HCT116 (cell line): ENCODE measurements around the gene EZH1. TPM values are rescaled to one million over a fixed set of nuclear protein-coding genes. Genes with fewer than 3 reads are reported as not detected.

Experiments used
- ATAC-seq: fragments of 200-7000 bp; cut with Tn5 transposase; 2 replicates; pipeline ENCODE4 v1.9.1; 2020; ENCODE audit warnings: mild to moderate bottlenecking, moderate library complexity
- BruUV-seq: library from RNA; stranded (reverse); fragments of 400-500 nt; replicated peaks from 2 replicates; lab custom pipeline; 2021; lab: Mats Ljungman, UMichigan
- CTCF ChIA-PET: fragments of 300-600 bp; sonication (Branson Sonifier 250); formaldehyde crosslinking; loops from one replicate; lab custom pipeline; 2021; ENCODE audit warnings: antibody characterized with exemption; lab: Charles Lee
- POLR2A ChIA-PET: fragments of 300-600, 350-600 bp; sonication (Branson Sonifier 250); formaldehyde crosslinking; loops from one replicate; lab custom pipeline; 2021; ENCODE audit warnings: antibody characterized with exemption; lab: Charles Lee
- RAD21 ChIA-PET, 2 experiments: fragments of 300-600 bp; sonication (Branson Sonifier 250); formaldehyde crosslinking; loops; one replicate each; lab custom pipeline; 2023; ENCODE audit warnings: low total read pairs in 2 of 2; ENCODE audit not compliant: uncharacterized antibody in 2 of 2, unreplicated experiment in 2 of 2, low non-redundant PET in 1 of 2; lab: Charles Lee
- DNase-seq: peaks from one replicate; pipeline ENCODE4 v3.0.0-alpha.2; 2010; ENCODE audit warnings: low read depth, low spot score
- H2AFZ ChIP-seq: fragments of 200-600 bp; shearing (Covaris generic), sonication (generic); 2 replicates; pipeline ENCODE4 v1.6.1; 2017; ENCODE audit warnings: low read depth, mixed run types, mixed read lengths, antibody characterized with exemption, low read length; ENCODE audit not compliant: poor library complexity, severe bottlenecking
- H3K27ac ChIP-seq: 2 replicates; pipeline ENCODE4 v1.5.1; 2012; ENCODE audit warnings: low read depth, low read length
- H3K27me3 ChIP-seq: fragments of 200-600 bp; sonication (generic); 2 replicates; pipeline ENCODE4 v1.6.1; 2016; ENCODE audit warnings: mixed run types, low read length, mixed read lengths; ENCODE audit not compliant: insufficient read depth
- H3K36me3 ChIP-seq, 2 experiments: fragments of 200-500 bp in 1 of 2; fragments of 200-600 bp in 1 of 2; sonication (Bioruptor generic) in 1 of 2; sonication (generic) in 1 of 2; 2 replicates each; pipeline versions ENCODE4 v1.5.1 to v1.6.1; 2014 to 2016; ENCODE audit warnings: low read length in 2 of 2, inconsistent platforms in 1 of 2, mixed read lengths in 1 of 2, mixed run types in 1 of 2; ENCODE audit not compliant: insufficient read depth in 2 of 2, control insufficient read depth in 1 of 2
- H3K4me1 ChIP-seq, 2 experiments: fragments of 200-600 bp in 1 of 2; sonication (generic) in 1 of 2; 2 replicates each; pipeline versions ENCODE4 v1.5.1 to v1.6.1; 2012 to 2017; ENCODE audit warnings: low read length in 2 of 2, inconsistent platforms in 1 of 2, mild to moderate bottlenecking in 1 of 2, mixed read lengths in 1 of 2, mixed run types in 1 of 2, moderate library complexity in 1 of 2; ENCODE audit not compliant: insufficient read depth in 2 of 2, control insufficient read depth in 1 of 2
- H3K4me2 ChIP-seq: fragments of 200-600 bp; sonication (generic); 2 replicates; pipeline ENCODE4 v1.6.1; 2017; ENCODE audit warnings: mixed run types, low read length, mixed read lengths
- H3K4me3 ChIP-seq, 2 experiments: fragments of 200-600 bp in 1 of 2; sonication (generic) in 1 of 2; replicated peaks in 1 of 2; 2 replicates each; pipeline ENCODE4 v1.5.1; 2011 to 2016; ENCODE audit warnings: low read length in 2 of 2, control low read depth in 1 of 2, low read depth in 1 of 2, mild to moderate bottlenecking in 1 of 2, mixed read lengths in 1 of 2, mixed run types in 1 of 2
- H3K79me2 ChIP-seq: fragments of 200-600 bp; sonication (generic); 2 replicates; pipeline ENCODE4 v1.6.1; 2017; ENCODE audit warnings: mild to moderate bottlenecking, mixed run types, low read length, moderate library complexity, mixed read lengths; ENCODE audit not compliant: insufficient read depth
- H3K9ac ChIP-seq: fragments of 200-600 bp; sonication (generic); 2 replicates; pipeline ENCODE4 v1.6.1; 2016; ENCODE audit warnings: low read length, mixed read lengths
- H3K9me2 ChIP-seq: fragments of 200-600 bp; sonication (generic), shearing (Covaris generic); 2 replicates; pipeline ENCODE4 v1.6.1; 2017; ENCODE audit warnings: mixed run types, mild to moderate bottlenecking, moderate library complexity; ENCODE audit not compliant: insufficient read depth
- H3K9me3 ChIP-seq, 2 experiments: fragments of 200-500 bp in 1 of 2; fragments of 200-600 bp in 1 of 2; sonication (Bioruptor generic) in 1 of 2; sonication (generic) in 1 of 2; 2 replicates each; pipeline ENCODE4 v1.6.1; 2014 to 2017; ENCODE audit warnings: low read length in 2 of 2, mixed read lengths in 2 of 2, inconsistent platforms in 1 of 2, low read depth in 1 of 2, mild to moderate bottlenecking in 1 of 2, mixed run types in 1 of 2, moderate library complexity in 1 of 2; ENCODE audit not compliant: control insufficient read depth in 1 of 2, insufficient read depth in 1 of 2
- H4K20me1 ChIP-seq: fragments of 200-600 bp; sonication (generic), shearing (Covaris generic); 2 replicates; pipeline ENCODE4 v1.6.1; 2017; ENCODE audit warnings: mixed run types, mild to moderate bottlenecking, moderate library complexity; ENCODE audit not compliant: insufficient read depth
- CBX3 ChIP-seq: IDR thresholded peaks from 2 replicates; pipeline ENCODE4 v1.6.1; 2012; ENCODE audit warnings: low read depth
- EGR1 ChIP-seq: IDR thresholded peaks from 2 replicates; pipeline ENCODE4 v1.6.1; 2012; ENCODE audit warnings: low read depth
- ELF1 ChIP-seq: IDR thresholded peaks from 2 replicates; pipeline ENCODE4 v1.6.1; 2012; ENCODE audit warnings: low read depth, borderline replicate concordance
- EZH2 ChIP-seq: fragments of 200-600 bp; sonication (generic); IDR thresholded peaks from 2 replicates; pipeline ENCODE4 v1.6.1; 2017; ENCODE audit warnings: antibody characterized with exemption, mixed run types
- JUND ChIP-seq: IDR thresholded peaks from 2 replicates; pipeline ENCODE4 v1.6.1; 2012
- MAX ChIP-seq: IDR thresholded peaks from 2 replicates; pipeline ENCODE4 v1.6.1; 2012
- RAD21 ChIP-seq: IDR thresholded peaks from 2 replicates; pipeline ENCODE4 v1.6.1; 2012; ENCODE audit warnings: low read depth, mild to moderate bottlenecking
- REST ChIP-seq: IDR thresholded peaks from 2 replicates; pipeline ENCODE4 v1.6.1; 2012; ENCODE audit warnings: low read depth
- SIN3A ChIP-seq: IDR thresholded peaks from 2 replicates; pipeline ENCODE4 v1.6.1; 2012; ENCODE audit warnings: low read depth
- SP1 ChIP-seq: IDR thresholded peaks from 2 replicates; pipeline ENCODE4 v1.6.1; 2012; ENCODE audit warnings: low read depth
- SRF ChIP-seq: IDR thresholded peaks from 2 replicates; pipeline ENCODE4 v1.6.1; 2012; ENCODE audit warnings: low read depth
- TCF7L2 ChIP-seq: IDR thresholded peaks from 2 replicates; pipeline ENCODE4 v1.7.0; 2011; ENCODE audit warnings: borderline replicate concordance, inconsistent platforms; ENCODE audit not compliant: insufficient read depth, insufficient read length; ENCODE audit errors: extremely low read depth
- YY1 ChIP-seq: IDR thresholded peaks from 2 replicates; pipeline ENCODE4 v1.6.1; 2011; ENCODE audit warnings: low read length, low read depth, moderate library complexity, mild to moderate bottlenecking; ENCODE audit not compliant: insufficient replicate concordance; ENCODE audit errors: extremely low read depth
- ZBTB33 ChIP-seq: IDR thresholded peaks from 2 replicates; pipeline ENCODE4 v1.6.1; 2011; ENCODE audit warnings: mild to moderate bottlenecking, low read length, moderate library complexity; ENCODE audit not compliant: insufficient replicate concordance; ENCODE audit errors: extremely low read depth
- ZFX ChIP-seq: fragments of 450-650 bp; IDR thresholded peaks from 2 replicates; pipeline ENCODE4 v1.6.1; 2017
- ZNF274 ChIP-seq: fragments of 200-500 bp; sonication (Bioruptor generic); IDR thresholded peaks from 2 replicates; pipeline ENCODE4 v1.6.1; 2014; ENCODE audit warnings: mild to moderate bottlenecking, low read depth, low read length, inconsistent platforms
- intact Hi-C: fragments of 100-400 bp; cut with micrococcal nuclease; formaldehyde crosslinking; loops from 2 replicates; pipeline ENCODE4 v1.10.0; 2022
- total RNA-seq: library from RNA; stranded (reverse); gene quantifications from one replicate; pipeline ENCODE4 v1.2.1, GENCODE V29; 2021; ENCODE audit not compliant: unreplicated experiment

The EZH1 gene
- total RNA-seq, 1 experiment from 2014 or later: 29.3 TPM

GRCh38 chr17:42783791-42784138 lies 38.9 kb upstream of the EZH1 start:
- Histone ChIP-seq H3K4me3 (peak overlapping the region in 1 of 2 experiments; percentile 30; a peak in 1 of 4 replicates), H3K9ac (no peak overlapping the region), H3K4me1 (peaks cover 3 to 20% of the 10 kb centered on the region in 2 experiments; a peak in 3 of 4 replicates), H3K4me2 (peak overlapping the region; percentile 59), H3K36me3 (peaks cover 5 to 7% of the 10 kb centered on the region in 2 experiments; a peak in 2 of 4 replicates), H4K20me1 (no peaks in the 10 kb centered on the region), H3K27me3 (no peaks in the 10 kb centered on the region), H3K79me2 (no peaks in the 10 kb centered on the region), H3K9me2 (no peaks in the 10 kb centered on the region), H3K9me3 (no peaks in the 10 kb centered on the region), H3K27ac (no peak overlapping the region), H2AFZ (no peak overlapping the region)
- BruUV-seq: no TSS peak
- ChIA-PET RAD21 (no interaction called here), CTCF (no interaction called here), POLR2A (no interaction called here)
- no peak for TF ChIP-seq RAD21
- no peak for TF ChIP-seq EGR1
- no peak for TF ChIP-seq MAX
- no peak for TF ChIP-seq YY1
- TF ChIP-seq REST: no peak
- TF ChIP-seq ELF1: no peak
- no peak for TF ChIP-seq EZH2
- no peak for TF ChIP-seq ZNF274
- no peak for TF ChIP-seq SRF
- no peak for TF ChIP-seq CBX3
- TF ChIP-seq JUND: no peak
- TF ChIP-seq ZBTB33: no peak
- TF ChIP-seq ZFX: no peak
- no peak for TF ChIP-seq SP1
- no peak for TF ChIP-seq TCF7L2
- no peak for TF ChIP-seq SIN3A
- intact Hi-C loops: no loop called here
- DNase-seq: no peak
- ATAC-seq: no peak
